H1 (cell line): ENCODE data around the gene TRIP13. TPM values are rescaled to one million over a fixed set of nuclear protein-coding genes. Genes with fewer than 3 reads are reported as not detected.
A peak's percentile ranks its signal among the peaks of the same experiment; 100 is the strongest.

Experiments
- CTCF ChIA-PET: fragments of 300-600 bp; sonication (Branson Sonifier 250); formaldehyde crosslinking; loops from one replicate; lab custom pipeline; 2021; ENCODE audit not compliant: partially characterized antibody; lab: Charles Lee
- POLR2A ChIA-PET: fragments of 300-600 bp; sonication (Branson Sonifier 250); formaldehyde crosslinking; loops from one replicate; lab custom pipeline; 2021; ENCODE audit warnings: inconsistent platforms; ENCODE audit not compliant: partially characterized antibody; lab: Charles Lee
- DNase-seq, 2 experiments: peaks; one replicate each; pipeline versions ENCODE4 v3.0.0 to v3.0.0-alpha.2; 2010 to 2022; ENCODE audit warnings: low spot score in 2 of 2, low read depth in 1 of 2, mixed read lengths in 1 of 2
- FAIRE-seq: peaks from 2 replicates; lab custom pipeline; 2011; peaks lifted over from hg19 to GRCh38; lab: Jason Lieb, UNC
- H2AFZ ChIP-seq: 2 replicates; pipeline ENCODE4 v1.8.1; 2012; ENCODE audit warnings: low read length, inconsistent platforms
- H2AK5ac ChIP-seq: 2 replicates; pipeline ENCODE4 v1.6.1; 2013; ENCODE audit warnings: low read depth, low read length
- H2BK120ac ChIP-seq: replicated peaks from 2 replicates; pipeline ENCODE3; 2013; ENCODE audit warnings: low read depth, low read length, inconsistent platforms
- H2BK12ac ChIP-seq: 2 replicates; pipeline ENCODE4 v1.6.1; 2013; ENCODE audit warnings: low read depth, low read length
- H2BK15ac ChIP-seq: 2 replicates; pipeline ENCODE4 v1.6.1; 2013; ENCODE audit warnings: low read length
- H2BK20ac ChIP-seq: 2 replicates; pipeline ENCODE4 v1.6.1; 2013; ENCODE audit warnings: low read length
- H2BK5ac ChIP-seq: 2 replicates; pipeline ENCODE4 v1.6.1; 2013; ENCODE audit warnings: low read depth, low read length
- H3K14ac ChIP-seq: 2 replicates; pipeline ENCODE4 v1.6.1; 2013; ENCODE audit warnings: inconsistent platforms; ENCODE audit not compliant: insufficient read length
- H3K18ac ChIP-seq: 2 replicates; pipeline ENCODE4 v1.6.1; 2013; ENCODE audit warnings: low read length; ENCODE audit errors: extremely low read depth
- H3K23ac ChIP-seq: 2 replicates; pipeline ENCODE4 v1.6.1; 2013; ENCODE audit warnings: inconsistent platforms; ENCODE audit not compliant: insufficient read length
- H3K23me2 ChIP-seq: 2 replicates; pipeline ENCODE4 v1.6.1; 2013; ENCODE audit warnings: low read depth, low read length
- H3K27ac ChIP-seq: 2 replicates; pipeline ENCODE4 v1.6.1; 2011; ENCODE audit warnings: low read depth, low read length, inconsistent platforms
- H3K27me3 ChIP-seq, 4 experiments: replicated peaks in 1 of 4; 1 replicate in 1 of 4; 2 replicates in 3 of 4; pipeline versions ENCODE4 v1.6.1 to v1.8.1; 2011 to 2013; ENCODE audit warnings: low read length in 3 of 4, mild to moderate bottlenecking in 3 of 4, inconsistent platforms in 2 of 4, mixed read lengths in 2 of 4, moderate library complexity in 1 of 4; ENCODE audit not compliant: control insufficient read depth in 3 of 4, insufficient read depth in 3 of 4; ENCODE audit errors: extremely low read depth in 1 of 4
- H3K36me3 ChIP-seq, 4 experiments: 2 replicates each; pipeline versions ENCODE4 v1.6.1 to v1.8.1; 2011 to 2013; ENCODE audit warnings: mild to moderate bottlenecking in 4 of 4, low read length in 3 of 4, moderate library complexity in 2 of 4, control low read depth in 1 of 4, inconsistent platforms in 1 of 4; ENCODE audit not compliant: insufficient read depth in 4 of 4, control insufficient read depth in 2 of 4
- H3K4ac ChIP-seq: replicated peaks from 2 replicates; pipeline ENCODE3; 2013; ENCODE audit warnings: low read length, low read depth, mixed read lengths, inconsistent platforms; ENCODE audit not compliant: insufficient read length
- H3K4me1 ChIP-seq, 4 experiments: replicated peaks in 1 of 4; 1 replicate in 1 of 4; 2 replicates in 3 of 4; pipeline versions ENCODE4 v1.6.1 to v1.8.1; 2011 to 2013; ENCODE audit warnings: low read length in 3 of 4, inconsistent platforms in 2 of 4, mixed read lengths in 1 of 4; ENCODE audit not compliant: insufficient read depth in 4 of 4, control insufficient read depth in 3 of 4
- H3K4me2 ChIP-seq, 2 experiments: 2 replicates each; pipeline versions ENCODE4 v1.6.1 to v1.8.1; 2011 to 2013; ENCODE audit warnings: low read depth in 2 of 2, low read length in 2 of 2, control low read depth in 1 of 2, inconsistent platforms in 1 of 2, mild to moderate bottlenecking in 1 of 2; ENCODE audit not compliant: insufficient read depth in 1 of 2
- H3K4me3 ChIP-seq, 4 experiments: fragments of 200-600, 300-600 bp in 1 of 4; sonication (generic), shearing (Covaris generic), sonication (Bioruptor Twin) in 1 of 4; 2 replicates each; pipeline versions ENCODE4 v1.5.1 to v1.8.1; 2011 to 2016; ENCODE audit warnings: low read length in 4 of 4, low read depth in 3 of 4, control low read depth in 2 of 4, inconsistent platforms in 2 of 4, mild to moderate bottlenecking in 2 of 4, mixed read lengths in 1 of 4, moderate library complexity in 1 of 4; ENCODE audit not compliant: insufficient read depth in 2 of 4; ENCODE audit errors: extremely low read depth in 1 of 4
- H3K56ac ChIP-seq: replicated peaks from 2 replicates; pipeline ENCODE3; 2013; ENCODE audit warnings: low read depth, mild to moderate bottlenecking, mixed read lengths, low read length, inconsistent platforms; ENCODE audit not compliant: insufficient read length
- H3K79me1 ChIP-seq: 2 replicates; pipeline ENCODE4 v1.6.1; 2013; ENCODE audit warnings: low read depth, low read length, control low read depth
- H3K79me2 ChIP-seq, 2 experiments: 2 replicates each; pipeline versions ENCODE4 v1.6.1 to v1.8.1; 2012 to 2013; ENCODE audit warnings: low read length in 2 of 2, mild to moderate bottlenecking in 2 of 2, inconsistent platforms in 1 of 2; ENCODE audit not compliant: insufficient read depth in 2 of 2, control insufficient read depth in 1 of 2
- H3K9ac ChIP-seq, 4 experiments: replicated peaks in 1 of 4; 1 replicate in 1 of 4; 2 replicates in 3 of 4; pipeline versions ENCODE4 v1.6.1 to v1.8.1; 2011 to 2013; ENCODE audit warnings: low read depth in 3 of 4, low read length in 3 of 4, control low read depth in 2 of 4, mild to moderate bottlenecking in 2 of 4, moderate library complexity in 2 of 4, inconsistent platforms in 1 of 4; ENCODE audit errors: extremely low read depth in 1 of 4
- H3K9me3 ChIP-seq, 2 experiments: 2 replicates each; pipeline versions ENCODE4 v1.6.1 to v1.8.1; 2012 to 2013; ENCODE audit warnings: mild to moderate bottlenecking in 2 of 2, moderate library complexity in 2 of 2, control low read depth in 1 of 2, inconsistent platforms in 1 of 2, low read depth in 1 of 2, low read length in 1 of 2, mixed read lengths in 1 of 2; ENCODE audit not compliant: insufficient read depth in 2 of 2
- H4K20me1 ChIP-seq, 2 experiments: replicated peaks in 1 of 2; 2 replicates each; pipeline versions ENCODE3 to v1.8.1; 2011 to 2013; ENCODE audit warnings: inconsistent platforms in 2 of 2, low read length in 2 of 2, mild to moderate bottlenecking in 1 of 2; ENCODE audit not compliant: insufficient read depth in 2 of 2, control insufficient read depth in 1 of 2
- H4K5ac ChIP-seq: 2 replicates; pipeline ENCODE4 v1.6.1; 2013; ENCODE audit warnings: low read length, low read depth, mixed read lengths, inconsistent platforms; ENCODE audit not compliant: insufficient read length
- H4K8ac ChIP-seq: 2 replicates; pipeline ENCODE4 v1.8.0; 2013; ENCODE audit warnings: mild to moderate bottlenecking, moderate library complexity, low read length, inconsistent platforms; ENCODE audit not compliant: insufficient read depth; ENCODE audit errors: extremely low read depth
- H4K91ac ChIP-seq: replicated peaks from 2 replicates; pipeline ENCODE3; 2013; ENCODE audit warnings: low read length, mixed read lengths, inconsistent platforms; ENCODE audit not compliant: insufficient read length
- EP300 ChIP-seq, 2 experiments: IDR thresholded peaks; 1 replicate in 1 of 2; 2 replicates in 1 of 2; pipeline ENCODE4 v1.6.1; 2011 to 2012; ENCODE audit warnings: low read depth in 2 of 2, low read length in 2 of 2, mild to moderate bottlenecking in 2 of 2, borderline replicate concordance in 1 of 2, inconsistent platforms in 1 of 2, moderate library complexity in 1 of 2
- GABPA ChIP-seq: IDR thresholded peaks from 2 replicates; pipeline ENCODE4 v1.6.1; 2011; ENCODE audit warnings: mild to moderate bottlenecking, low read length, moderate library complexity, borderline replicate concordance; ENCODE audit not compliant: insufficient read depth
- KDM1A ChIP-seq: fragments of 200-600, 300-600 bp; sonication (generic); IDR thresholded peaks from 2 replicates; pipeline ENCODE4 v1.7.1; 2016; ENCODE audit warnings: mild to moderate bottlenecking, low read length, borderline replicate concordance
- KDM5A ChIP-seq: fragments of 200-600 bp; IDR thresholded peaks from 2 replicates; pipeline ENCODE4 v1.7.1; 2012; ENCODE audit warnings: mild to moderate bottlenecking, low read length, inconsistent platforms, mixed read lengths
- RAD21 ChIP-seq, 2 experiments: IDR thresholded peaks in 1 of 2; conservative IDR thresholded peaks in 1 of 2; 2 replicates each; pipeline ENCODE4 v1.6.1; 2011; ENCODE audit warnings: low read depth in 2 of 2, low read length in 2 of 2, improper control_type of control experiment in 1 of 2, inconsistent platforms in 1 of 2, mild to moderate bottlenecking in 1 of 2, moderate library complexity in 1 of 2
- SAP30 ChIP-seq: fragments of 300-600 bp; sonication (generic); IDR thresholded peaks from 2 replicates; pipeline ENCODE4 v1.7.1; 2012; ENCODE audit warnings: low read length, moderate library complexity, mild to moderate bottlenecking, inconsistent platforms; ENCODE audit not compliant: insufficient read depth, insufficient replicate concordance
- SP2 ChIP-seq: IDR thresholded peaks from 2 replicates; pipeline ENCODE4 v1.6.1; 2012; ENCODE audit warnings: mild to moderate bottlenecking, low read length, inconsistent platforms
- SUZ12 ChIP-seq: fragments of 200-600 bp; sonication (generic); IDR thresholded peaks from 2 replicates; pipeline ENCODE4 v1.6.1; 2012; ENCODE audit warnings: mild to moderate bottlenecking, inconsistent platforms, low read length, moderate library complexity, mixed read lengths
- TAF7 ChIP-seq: optimal IDR thresholded peaks from 2 replicates; pipeline ENCODE3; 2011; ENCODE audit warnings: low read depth, mild to moderate bottlenecking, inconsistent platforms, low read length, moderate library complexity, borderline replicate concordance
- WGBS, 2 experiments: shearing (Covaris generic) in 1 of 2; methylation state at CpG; one replicate each; pipeline versions ENCODE4 v1.1.6 to v1.1.7; 2013 to 2015; ENCODE audit warnings: low lambda C conversion rate in 2 of 2, mixed read lengths in 2 of 2, inconsistent platforms in 1 of 2, low coverage in 1 of 2, missing lambda C conversion rate in 1 of 2; ENCODE audit not compliant: insufficient replicate concordance in 2 of 2, insufficient coverage in 1 of 2, insufficient read length in 1 of 2; ENCODE audit errors: extremely low coverage in 1 of 2, missing lambda C conversion rate in 1 of 2; 5-methylcytosine and 5-hydroxymethylcytosine counted together
- polyA plus RNA-seq, 7 experiments: library from polyadenylated mRNA; depleted of rRNA in 3 of 7; stranded (reverse) in 5 of 7; unstranded in 2 of 7; fragments of >200 nt in 5 of 7; fragments of 200-250 nt in 2 of 7; gene quantifications; 1 replicate in 5 of 7; 2 replicates in 1 of 7; 4 replicates in 1 of 7; pipeline versions ENCODE4 v1.2.1 to v1.2.3, GENCODE V29; 2011 to 2013; ENCODE audit warnings: missing spikeins in 2 of 7, mixed read lengths in 2 of 7
- total RNA-seq: library from RNA; stranded (reverse); fragmentation: NEBNext Ultra II Directional; extraction: Animal tissue kit (Norgen Biotek cat#: 25700); gene quantifications from 2 replicates; pipeline ENCODE4 v1.2.1, GENCODE V29; 2021
- TF ChIP-seq, protein P1 (sequence below), 3 experiments: IDR thresholded peaks; 1 replicate in 2 of 3; 2 replicates in 1 of 3; pipeline versions ENCODE4 v1.5.1 to v1.6.1; 2011; ENCODE audit warnings: low read length in 3 of 3, mild to moderate bottlenecking in 3 of 3, inconsistent platforms in 2 of 3, low read depth in 1 of 3, moderate library complexity in 1 of 3; ENCODE audit not compliant: insufficient read depth in 1 of 3; ENCODE audit errors: control extremely low read depth in 1 of 3

TRIP13 gene
- total and polyA plus RNA-seq, 2 of the 8 experiments (the other 6 are each of a cell fraction or from before 2014, with no cell fraction given): 20.0 to 39.2 TPM

DNA sequence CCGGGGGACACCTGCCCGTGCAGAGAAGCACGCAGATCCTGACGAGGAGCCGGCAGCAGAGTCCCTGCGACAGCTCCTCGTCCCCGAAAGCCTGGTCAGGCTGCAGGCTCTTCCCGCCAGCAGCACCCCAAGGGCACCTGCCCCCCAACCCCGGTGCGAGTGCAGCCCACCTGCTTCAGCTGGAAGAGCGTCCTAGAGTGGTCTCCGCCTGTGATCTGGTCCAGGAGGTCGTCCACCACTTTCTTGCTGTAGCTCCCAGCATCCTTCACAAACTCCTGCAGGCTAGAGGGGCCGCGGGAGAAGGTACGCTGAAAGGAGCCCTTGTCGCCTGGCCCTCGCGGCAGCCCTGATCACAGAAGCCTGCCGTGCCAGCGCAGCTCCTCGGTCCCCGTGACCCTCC, 16.8 kb upstream of the TRIP13 start:
- ChIA-PET CTCF (no interaction called here), POLR2A (interaction anchor here (0.8 to 2.2 kb wide), 7 partner anchors 9 to 19 kb away, joined by 3 to 7 read pairs (median 5); no protein-coding TSS in a partner anchor)
- Histone ChIP-seq H3K27me3 (no peaks in the 10 kb centered on the region), H3K79me2 (peaks cover 0 to 6% of the 10 kb centered on the region in 2 experiments; a peak in 1 of 4 replicates), H3K9me3 (no peaks in the 10 kb centered on the region), H3K56ac (peak overlapping the region; percentile 30), H4K8ac (no peak overlapping the region), H3K4me3 (no peak overlapping the region), H3K4me2 (no peak overlapping the region), H3K14ac (no peak overlapping the region), H3K4me1 (no peaks in the 10 kb centered on the region), H2BK120ac (no peak overlapping the region), H2BK5ac (no peak overlapping the region), H2AK5ac (no peak overlapping the region), H3K23ac (no peak overlapping the region), H2BK20ac (no peak overlapping the region), H4K91ac (no peak overlapping the region), H2AFZ (no peak overlapping the region), H3K79me1 (peaks cover 8% of the 10 kb centered on the region; the same call in 1 of the 2 replicates), H4K20me1 (peaks cover 12 to 22% of the 10 kb centered on the region in 2 experiments), H2BK15ac (no peak overlapping the region), H3K18ac (no peak overlapping the region), H3K9ac (no peak overlapping the region), H2BK12ac (no peak overlapping the region), H3K23me2 (no peaks in the 10 kb centered on the region), H3K27ac (no peak overlapping the region), H3K4ac (no peak overlapping the region), H3K36me3 (peaks cover 21 to 55% (median 50%) of the 10 kb centered on the region in 4 experiments), H4K5ac (no peak overlapping the region)
- FAIRE-seq (no peak), DNase-seq (no peak)
- WGBS, 2 experiments: 92% methylated on average over 23 of the region's 24 CpGs; no CpG with 5 or more reads in 1 of the 2 experiments
- TF ChIP-seq TAF7 (no peak), KDM5A (no peak), SP2 (no peak), SUZ12 (no peak), KDM1A (no peak), EP300 (IDR thresholded peaks at IDR 0.05; ENCODE audit: borderline replicate concordance in 1 of 2, low read depth in 2 of 2, low read length in 2 of 2) (no peak), GABPA (no peak), RAD21 (IDR thresholded peaks at IDR 0.05 in 1 of 2, conservative IDR thresholded peaks at IDR 0.05 in 1 of 2; ENCODE audit: low read depth in 2 of 2, low read length in 2 of 2) (no peak), SAP30 (no peak)
- TF ChIP-seq, protein P1, sequence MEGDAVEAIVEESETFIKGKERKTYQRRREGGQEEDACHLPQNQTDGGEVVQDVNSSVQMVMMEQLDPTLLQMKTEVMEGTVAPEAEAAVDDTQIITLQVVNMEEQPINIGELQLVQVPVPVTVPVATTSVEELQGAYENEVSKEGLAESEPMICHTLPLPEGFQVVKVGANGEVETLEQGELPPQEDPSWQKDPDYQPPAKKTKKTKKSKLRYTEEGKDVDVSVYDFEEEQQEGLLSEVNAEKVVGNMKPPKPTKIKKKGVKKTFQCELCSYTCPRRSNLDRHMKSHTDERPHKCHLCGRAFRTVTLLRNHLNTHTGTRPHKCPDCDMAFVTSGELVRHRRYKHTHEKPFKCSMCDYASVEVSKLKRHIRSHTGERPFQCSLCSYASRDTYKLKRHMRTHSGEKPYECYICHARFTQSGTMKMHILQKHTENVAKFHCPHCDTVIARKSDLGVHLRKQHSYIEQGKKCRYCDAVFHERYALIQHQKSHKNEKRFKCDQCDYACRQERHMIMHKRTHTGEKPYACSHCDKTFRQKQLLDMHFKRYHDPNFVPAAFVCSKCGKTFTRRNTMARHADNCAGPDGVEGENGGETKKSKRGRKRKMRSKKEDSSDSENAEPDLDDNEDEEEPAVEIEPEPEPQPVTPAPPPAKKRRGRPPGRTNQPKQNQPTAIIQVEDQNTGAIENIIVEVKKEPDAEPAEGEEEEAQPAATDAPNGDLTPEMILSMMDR (IDR thresholded peaks at IDR 0.05; ENCODE audit: control extremely low read depth in 1 of 3, insufficient read depth in 1 of 3, low read depth in 1 of 3, low read length in 3 of 3): no peak
